Measurements from ENCODE around the gene CPXM1. TPM values are rescaled to one million over a fixed set of nuclear protein-coding genes. Genes with fewer than 3 reads are reported as not detected.
A peak's percentile ranks its signal among the peaks of the same experiment; 100 is the strongest.

CPXM1 gene
- total RNA-seq, 1 experiment from 2014 or later: 0.17 TPM

DNA sequence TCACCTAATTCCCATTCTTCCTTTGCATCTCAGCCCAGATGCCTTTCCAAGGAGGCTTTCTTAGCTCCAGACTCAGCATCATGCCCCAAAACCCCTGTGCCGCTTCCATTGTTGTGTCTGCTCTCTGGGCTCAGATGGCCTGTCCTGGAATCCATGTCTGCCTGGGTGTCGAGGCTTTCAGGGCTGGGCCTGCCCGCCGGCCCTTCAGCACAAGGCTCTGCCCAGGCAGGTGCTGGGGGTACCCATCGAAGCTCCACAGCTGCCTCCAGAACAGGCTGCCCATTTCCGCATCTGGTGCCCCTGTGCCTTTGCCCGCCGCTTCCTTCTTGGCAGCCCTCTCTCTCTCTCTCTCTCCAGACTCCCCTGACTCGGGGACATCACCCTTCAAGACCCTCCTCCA lies 1.2 kb downstream of the CPXM1 start:
- TF ChIP-seq ZFX (IDR thresholded peaks at IDR 0.05) (no peak), EZH2 (IDR thresholded peaks at IDR 0.05) (no peak)
- Histone ChIP-seq H4K20me1 (ENCODE audit: insufficient read depth) (no peaks in the 10 kb centered on the region), H3K79me2 (ENCODE audit: insufficient read depth, low read length) (no peaks in the 10 kb centered on the region), H3K9me2 (ENCODE audit: insufficient read depth) (no peaks in the 10 kb centered on the region), H3K36me3 (ENCODE audit: control insufficient read depth in 1 of 2, insufficient read depth in 2 of 2, low read length in 2 of 2) (no peaks in the 10 kb centered on the region), H3K4me3 (replicated peaks in 1 of 2; ENCODE audit: low read depth in 1 of 2, low read length in 2 of 2) (no peak overlapping the region), H3K4me1 (ENCODE audit: control insufficient read depth in 1 of 2, insufficient read depth in 2 of 2, low read length in 2 of 2) (peaks cover 8 to 13% of the 10 kb centered on the region in 2 experiments; a peak in 3 of 4 replicates), H3K9ac (ENCODE audit: low read length) (no peak overlapping the region), H3K27ac (ENCODE audit: low read depth, low read length) (no peak overlapping the region), H3K4me2 (ENCODE audit: low read length) (0 out of 2 replicates have a peak overlapping the region, but pooled peaks have one; percentile 11), H3K27me3 (ENCODE audit: insufficient read depth, low read length) (no peaks in the 10 kb centered on the region; the same call in 1 of the 2 replicates), H2AFZ (ENCODE audit: low read depth, low read length, poor library complexity, severe bottlenecking) (no peak overlapping the region), H3K9me3 (ENCODE audit: control insufficient read depth in 1 of 2, insufficient read depth in 1 of 2, low read depth in 1 of 2, low read length in 2 of 2) (no peaks in the 10 kb centered on the region)
- ChIA-PET RAD21 (ENCODE audit: low non-redundant PET in 1 of 2, low total read pairs in 2 of 2, uncharacterized antibody in 2 of 2, unreplicated experiment in 2 of 2) (no interaction called here), POLR2A (no interaction called here), CTCF (no interaction called here)
- DNase-seq (ENCODE audit: low read depth, low spot score) (no peak), ATAC-seq (peak; percentile 12; the same call in 1 of the 2 replicates)
- intact Hi-C loops (cut with micrococcal nuclease): no loop called here
- BruUV-seq (replicated peaks): no TSS peak

- H2AFZ ChIP-seq (ENCODE audit: low read depth, low read length, poor library complexity, severe bottlenecking): no peak overlapping the region
- no peaks in the 10 kb centered on the region for H3K79me2 ChIP-seq (ENCODE audit: insufficient read depth, low read length)
- no peak for TF ChIP-seq CEBPB (IDR thresholded peaks at IDR 0.05; ENCODE audit: low read depth)
- peak; percentile 91 for TF ChIP-seq TCF7L2 (IDR thresholded peaks at IDR 0.05; ENCODE audit: borderline replicate concordance, extremely low read depth, insufficient read depth, insufficient read length)
- H3K4me3 ChIP-seq (replicated peaks in 1 of 2; ENCODE audit: low read depth in 1 of 2, low read length in 2 of 2): no peak overlapping the region
- no peak for DNase-seq (ENCODE audit: low read depth, low spot score)
- RAD21 ChIA-PET (ENCODE audit: low non-redundant PET in 1 of 2, low total read pairs in 2 of 2, uncharacterized antibody in 2 of 2, unreplicated experiment in 2 of 2): no interaction called here
- CTCF ChIA-PET: no interaction called here
- H3K27ac ChIP-seq (ENCODE audit: low read depth, low read length): no peak overlapping the region
- H4K20me1 ChIP-seq (ENCODE audit: insufficient read depth): no peaks in the 10 kb centered on the region
- H3K9ac ChIP-seq (ENCODE audit: low read length): no peak overlapping the region
- peak; percentile 81 for ATAC-seq
- H3K36me3 ChIP-seq (ENCODE audit: control insufficient read depth in 1 of 2, insufficient read depth in 2 of 2, low read length in 2 of 2): no peaks in the 10 kb centered on the region
- H3K4me1 ChIP-seq (ENCODE audit: control insufficient read depth in 1 of 2, insufficient read depth in 2 of 2, low read length in 2 of 2): peaks cover 8 to 13% of the 10 kb centered on the region in 2 experiments; a peak in 3 of 4 replicates
- no peaks in the 10 kb centered on the region for H3K9me2 ChIP-seq (ENCODE audit: insufficient read depth)
- H3K4me2 ChIP-seq (ENCODE audit: low read length): peak overlapping the region; percentile 11; the same call in 1 of the 2 replicates
- no TSS peak for BruUV-seq (replicated peaks)
- H3K27me3 ChIP-seq (ENCODE audit: insufficient read depth, low read length): peaks cover 3% of the 10 kb centered on the region; the same call in 1 of the 2 replicates
- H3K9me3 ChIP-seq (ENCODE audit: control insufficient read depth in 1 of 2, insufficient read depth in 1 of 2, low read depth in 1 of 2, low read length in 2 of 2): no peaks in the 10 kb centered on the region
- POLR2A ChIA-PET: no interaction called here
- intact Hi-C loops (cut with micrococcal nuclease): no loop called here
Measured at GRCh38 chr20:2798814-2799213, 1.6 kb downstream of the CPXM1 start.
